Stimulated activated CD4-positive, alpha-beta T cell treated with anti-CD3 and anti-CD28 coated beads, Interleukin-2, amount 100 ng/mL, for 48 hours (primary cell): Measurements from ENCODE around the gene CSRNP3.

ENCODE experiments used
- DNase-seq, 2 donors: peaks; one replicate each; pipeline ENCODE4 v3.0.0-alpha.2; 2020

The CSRNP3 gene

DNA sequence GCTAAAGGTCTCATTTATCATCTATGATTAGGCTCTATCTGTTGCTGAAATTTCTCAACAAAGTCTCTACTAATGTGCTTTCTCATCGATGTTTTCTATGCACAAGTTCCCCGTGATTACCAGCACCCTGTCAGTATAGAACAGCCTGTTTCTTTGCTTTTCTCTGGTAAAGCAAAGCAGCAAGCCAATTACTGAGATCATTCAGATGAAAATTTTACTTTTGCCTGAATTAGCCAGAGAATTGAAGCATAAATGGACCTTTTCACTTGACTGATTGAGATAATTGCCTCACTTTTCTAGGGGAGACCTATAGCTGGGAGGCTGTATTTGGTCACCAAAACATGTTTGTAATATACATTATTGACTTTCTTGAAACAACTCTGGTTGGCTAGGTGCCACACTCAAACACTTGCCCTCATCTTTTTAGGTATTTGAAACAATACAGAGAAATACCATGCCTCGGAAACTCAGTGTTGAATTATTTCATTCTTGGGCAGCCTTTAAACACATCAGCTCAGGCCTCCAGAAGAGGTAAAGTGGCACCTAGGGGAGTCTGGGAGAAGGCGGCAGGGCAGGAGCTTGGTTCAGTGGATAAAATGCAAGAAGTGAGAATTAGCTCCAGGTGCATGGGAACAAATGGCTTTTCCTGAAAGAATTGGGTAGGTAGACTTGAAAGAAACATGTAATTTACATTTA is 228.4 kb downstream of the CSRNP3 start:
- no peak for DNase-seq

DNA sequence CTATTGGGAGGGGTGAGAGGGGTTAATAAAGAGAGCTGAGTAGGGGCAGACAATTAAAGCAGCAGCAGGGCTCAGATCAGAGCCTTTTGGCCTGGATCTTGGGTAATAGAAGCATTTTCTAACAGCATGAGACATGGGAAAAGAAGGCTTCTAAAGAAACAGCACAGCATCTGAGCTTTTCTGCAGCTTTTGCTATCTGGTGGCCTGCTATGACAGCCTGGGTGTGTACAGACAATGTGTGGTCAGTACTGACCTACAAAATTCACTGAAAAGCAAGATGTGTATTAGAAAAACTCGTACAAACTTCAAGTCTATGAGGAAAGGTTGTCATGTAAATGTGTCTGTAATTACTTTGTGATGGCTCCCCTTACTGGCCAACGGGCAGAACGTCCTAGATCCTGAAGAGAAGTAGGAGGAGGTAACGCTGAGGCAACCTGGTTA is 229.0 kb downstream of the CSRNP3 start:
- no peak for DNase-seq

DNA sequence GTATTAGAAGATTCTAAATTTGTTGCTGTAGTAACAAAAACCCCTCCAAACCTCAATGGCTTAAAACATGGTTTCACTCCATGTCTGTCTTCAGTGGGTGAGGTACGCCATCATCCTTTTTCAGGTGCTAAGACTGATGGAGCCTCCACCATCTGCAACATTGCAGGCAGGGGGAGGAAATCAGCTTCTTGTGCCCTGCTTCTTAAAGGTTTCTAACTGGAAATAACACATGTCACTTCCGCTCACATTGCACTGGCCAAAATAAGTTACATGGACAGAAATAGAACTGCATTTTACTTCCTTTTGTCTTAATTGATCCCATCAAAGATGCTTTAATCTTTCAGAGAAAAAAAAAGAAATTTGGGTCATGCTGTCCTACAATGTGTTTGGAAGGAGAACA is 230.4 kb downstream of the CSRNP3 start:
- no peak for DNase-seq

DNA sequence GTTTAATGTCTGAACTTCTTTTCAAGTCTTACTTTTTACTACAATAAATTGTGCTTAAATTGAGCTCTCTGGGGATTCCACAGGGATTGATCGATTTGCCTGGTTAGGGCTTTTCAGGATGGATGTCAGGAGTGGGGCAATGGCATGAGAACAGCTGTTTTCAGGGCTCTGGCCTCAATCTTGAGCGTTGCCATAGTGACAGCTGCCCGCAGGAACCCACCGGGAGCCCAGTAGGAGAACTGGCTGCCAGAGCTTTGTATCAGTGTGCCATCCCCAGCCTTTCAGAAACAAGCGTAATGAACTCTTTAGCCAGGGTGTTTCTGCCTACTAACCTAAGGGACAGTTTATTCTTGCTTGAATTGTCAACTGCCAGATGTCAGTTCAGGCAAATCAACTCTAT is 231.0 kb downstream of the CSRNP3 start:
- no peak for DNase-seq

DNA sequence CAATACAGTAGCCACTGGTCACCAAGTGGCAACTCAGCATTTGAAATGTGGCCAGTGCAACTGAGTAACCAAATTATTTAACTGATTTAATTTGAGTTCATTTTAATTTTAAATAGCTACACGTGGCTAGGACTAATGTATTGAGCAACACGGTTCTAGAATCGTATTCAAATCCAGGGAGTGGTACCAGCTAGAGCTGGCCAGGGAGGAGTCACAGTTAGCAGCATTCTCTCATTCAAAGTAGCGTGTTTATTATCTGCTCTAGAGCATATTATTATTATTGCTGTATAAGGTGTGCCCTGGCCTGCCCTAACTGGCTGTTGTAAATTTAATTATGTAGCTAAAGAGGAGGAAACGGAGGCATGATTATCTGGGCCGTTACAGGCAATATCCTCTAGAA is 231.6 kb downstream of the CSRNP3 start:
- DNase-seq, result no peak

DNA sequence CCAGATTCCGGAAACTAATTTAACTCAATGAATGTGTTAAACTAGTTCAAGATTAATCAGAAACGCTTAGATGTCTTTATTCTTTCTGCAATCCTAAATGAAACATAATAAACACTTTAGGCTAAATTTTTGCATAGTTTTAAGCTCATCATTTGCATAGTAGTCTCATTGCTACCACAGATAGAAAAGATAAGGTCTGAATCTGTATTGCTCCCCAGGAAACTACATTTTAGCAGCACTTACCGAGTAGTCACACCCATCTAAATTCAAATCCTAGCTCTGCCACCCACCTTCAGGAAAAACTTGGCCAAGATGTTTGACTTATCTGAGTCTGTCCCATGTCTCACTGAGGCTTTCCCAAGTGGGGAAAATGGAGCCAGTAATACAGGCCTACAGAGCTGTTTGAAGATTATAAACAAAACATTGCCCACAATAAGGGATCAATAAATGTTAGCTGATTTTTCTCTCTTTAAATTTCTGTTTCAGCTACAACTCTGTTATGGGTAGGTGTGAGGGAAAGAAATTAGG is 237.5 kb downstream of the CSRNP3 start:
- no peak for DNase-seq

DNA sequence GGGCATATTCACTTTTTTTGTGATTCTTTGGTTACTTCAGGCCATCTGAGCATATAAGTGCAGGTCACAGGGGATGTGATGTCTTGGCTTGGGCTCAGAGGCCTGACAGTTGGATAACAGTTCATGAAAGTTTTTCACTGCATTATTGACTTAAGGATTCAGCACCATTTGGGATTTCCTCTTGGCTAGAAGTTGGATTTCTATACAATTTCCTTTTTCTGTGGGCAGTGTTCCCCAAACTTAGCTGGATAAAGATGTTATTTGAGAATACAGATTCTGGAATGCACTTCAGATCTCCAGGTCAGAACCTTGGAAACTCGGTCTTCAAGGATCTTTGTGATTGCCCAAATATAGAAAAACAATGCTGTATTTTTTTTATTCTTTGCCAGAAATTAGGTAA is 246.6 kb downstream of the CSRNP3 start:
- no peak for DNase-seq

DNA sequence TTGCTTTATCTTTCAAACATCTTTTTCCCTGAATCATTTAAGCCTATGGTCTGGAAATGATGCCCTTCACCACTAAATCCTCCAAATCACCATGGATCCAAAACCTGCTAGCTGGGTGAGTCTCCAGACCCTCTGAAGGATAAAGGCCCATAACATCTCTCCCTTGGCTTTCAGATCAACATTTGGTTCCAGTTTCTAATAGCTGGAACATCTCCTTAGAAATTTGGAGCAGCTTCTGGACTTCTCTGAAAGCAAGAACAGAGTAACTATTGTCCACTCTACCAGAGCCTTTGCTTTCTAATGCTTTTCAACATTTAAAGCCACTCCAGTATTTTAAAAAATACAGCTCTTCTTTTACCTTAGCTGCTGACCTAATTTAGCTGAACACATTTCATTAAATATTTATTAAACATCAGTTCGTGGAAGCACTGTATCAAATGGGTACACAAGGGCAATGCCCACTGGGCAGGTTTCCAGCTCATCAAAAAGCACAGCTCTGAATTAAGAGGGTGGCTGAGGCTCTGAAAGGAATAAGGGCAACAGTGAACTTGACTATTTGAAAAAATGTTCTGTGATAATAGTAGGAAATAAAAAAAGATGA is 249.2 kb downstream of the CSRNP3 start:
- DNase-seq, result no peak

DNA sequence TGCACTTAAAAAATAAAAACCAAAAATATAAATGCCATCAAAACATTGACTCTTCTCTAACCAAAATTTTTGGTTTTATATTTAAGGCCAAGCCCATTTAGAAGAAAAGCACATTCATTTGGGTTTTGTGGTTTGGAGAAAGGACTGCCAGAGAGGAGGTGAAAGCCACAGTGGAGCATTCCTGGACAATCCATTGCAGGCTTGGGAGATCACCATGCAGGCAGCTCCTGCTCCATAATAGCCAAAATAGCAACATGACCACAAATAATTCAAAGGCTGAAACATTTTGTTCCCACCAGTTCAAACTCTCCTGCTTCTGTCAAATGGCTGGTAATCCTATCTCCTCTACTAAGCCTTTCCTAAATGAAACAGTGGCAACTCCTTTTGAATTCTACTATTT is 251.0 kb downstream of the CSRNP3 start:
- no peak for DNase-seq

DNA sequence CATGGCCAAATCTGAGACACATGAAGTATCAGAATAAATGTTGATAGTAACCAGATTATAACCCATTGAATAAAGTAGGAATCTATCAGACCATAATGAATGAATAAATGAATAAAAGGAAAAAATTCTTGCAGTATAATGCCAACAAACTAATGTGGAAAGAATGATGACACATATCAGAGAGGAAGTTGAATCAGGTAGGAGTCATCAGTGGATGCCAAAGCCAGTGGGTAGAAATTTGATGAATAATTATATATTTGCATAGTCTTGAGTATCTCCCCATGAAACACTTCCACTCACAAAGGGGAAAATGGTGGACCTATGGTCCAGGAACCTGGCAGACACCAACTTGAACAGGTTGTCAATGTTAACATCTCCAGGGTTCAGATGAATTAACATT is 255.9 kb downstream of the CSRNP3 start:
- DNase-seq, result no peak
